HUES48 (cell line): ENCODE data around the gene TSPAN5.

ENCODE experiments used
- H3K27ac ChIP-seq: one replicate; pipeline ENCODE4 v1.7.0; 2013; ENCODE audit warnings: low read depth, low read length, inconsistent platforms
- H3K27me3 ChIP-seq: 2 replicates; pipeline ENCODE4 v1.6.1; 2013; ENCODE audit warnings: mild to moderate bottlenecking, low read length; ENCODE audit not compliant: control insufficient read depth, insufficient read depth
- H3K36me3 ChIP-seq: 2 replicates; pipeline ENCODE4 v1.6.1; 2013; ENCODE audit warnings: low read length; ENCODE audit not compliant: control insufficient read depth, insufficient read depth
- H3K4me1 ChIP-seq: 2 replicates; pipeline ENCODE4 v1.6.1; 2013; ENCODE audit warnings: mild to moderate bottlenecking, low read length; ENCODE audit not compliant: control insufficient read depth, insufficient read depth
- H3K4me3 ChIP-seq: 2 replicates; pipeline ENCODE4 v1.5.1; 2013; ENCODE audit warnings: mild to moderate bottlenecking, low read depth, low read length
- H3K9ac ChIP-seq: 2 replicates; pipeline ENCODE4 v1.6.1; 2013; ENCODE audit warnings: mild to moderate bottlenecking, low read depth, low read length, moderate library complexity
- H3K9me3 ChIP-seq: 2 replicates; pipeline ENCODE4 v1.6.1; 2013; ENCODE audit warnings: low read length; ENCODE audit not compliant: control insufficient read depth, insufficient read depth

Gene TSPAN5

DNA sequence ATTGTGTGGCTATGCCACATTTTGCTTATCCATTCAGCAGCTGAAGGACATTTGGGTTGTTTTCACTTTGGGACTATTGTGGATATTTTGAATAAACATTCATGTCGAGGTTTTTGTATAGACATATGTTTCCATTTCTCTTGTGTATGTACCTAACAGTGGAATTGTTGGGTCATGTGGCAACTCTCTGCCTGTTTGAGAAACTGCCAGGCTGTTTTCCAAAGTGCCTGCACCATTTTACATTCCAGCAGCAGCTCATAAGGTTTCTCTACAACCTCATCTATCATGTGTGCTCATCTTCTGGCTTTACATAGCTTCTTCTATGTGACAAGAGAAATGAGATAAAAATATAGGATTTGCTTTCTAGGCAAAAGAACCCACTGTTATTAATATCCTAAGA lies 29.5 kb upstream of the TSPAN5 start:
- no peaks in the 10 kb centered on the region for H3K36me3 ChIP-seq
- no peak overlapping the region for H3K9ac ChIP-seq
- peaks cover 12% of the 10 kb centered on the region for H3K4me1 ChIP-seq
- no peak overlapping the region for H3K4me3 ChIP-seq
- no peak overlapping the region for H3K27ac ChIP-seq
- H3K9me3 ChIP-seq = no peaks in the 10 kb centered on the region
- H3K27me3 ChIP-seq = no peaks in the 10 kb centered on the region

- H3K27ac ChIP-seq = no peak overlapping the region
- peaks cover 12% of the 10 kb centered on the region for H3K4me1 ChIP-seq
- H3K27me3 ChIP-seq = no peaks in the 10 kb centered on the region
- H3K36me3 ChIP-seq = no peaks in the 10 kb centered on the region
- H3K4me3 ChIP-seq = no peak overlapping the region
- no peaks in the 10 kb centered on the region for H3K9me3 ChIP-seq
- H3K9ac ChIP-seq = no peak overlapping the region
Observed at GRCh38 chr4:98686847-98687246, 28.4 kb upstream of the TSPAN5 start.

DNA sequence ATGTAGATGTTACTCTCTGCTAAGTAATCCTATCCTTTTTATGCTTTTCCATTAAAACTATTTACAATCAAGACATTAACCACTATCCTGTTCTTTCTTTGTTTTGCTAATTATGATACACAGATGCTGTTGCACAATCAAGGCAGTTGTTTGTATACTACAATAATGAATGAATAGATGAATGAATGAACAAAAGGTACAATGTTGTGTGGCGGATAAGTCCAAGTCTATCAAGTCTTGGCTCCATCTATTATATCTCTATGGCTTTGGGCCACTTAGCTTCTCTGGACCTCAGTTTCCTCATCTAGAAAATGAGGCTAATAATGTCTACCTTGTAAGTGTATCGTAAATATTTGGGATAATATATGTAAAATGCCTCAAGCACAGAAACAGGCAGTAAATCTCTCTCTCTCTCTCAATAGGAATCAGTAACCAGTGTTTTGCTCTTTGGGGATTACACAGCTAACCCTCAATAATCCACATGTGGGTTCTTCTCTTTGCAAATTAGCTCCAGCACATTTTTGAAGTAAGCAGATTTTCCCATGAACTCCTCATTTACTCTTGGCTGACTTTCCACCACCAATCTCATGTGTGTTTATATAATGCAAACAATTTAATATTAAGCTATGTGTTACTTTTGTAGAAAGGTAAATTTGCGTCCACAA lies 27.8 kb upstream of the TSPAN5 start:
- no peak overlapping the region for H3K9ac ChIP-seq
- no peak overlapping the region for H3K27ac ChIP-seq
- H3K27me3 ChIP-seq = no peaks in the 10 kb centered on the region
- no peaks in the 10 kb centered on the region for H3K36me3 ChIP-seq
- no peaks in the 10 kb centered on the region for H3K9me3 ChIP-seq
- H3K4me3 ChIP-seq = no peak overlapping the region
- H3K4me1 ChIP-seq = peaks cover 12% of the 10 kb centered on the region

- no peaks in the 10 kb centered on the region for H3K9me3 ChIP-seq
- no peak overlapping the region for H3K4me3 ChIP-seq
- H3K27me3 ChIP-seq = no peaks in the 10 kb centered on the region
- no peaks in the 10 kb centered on the region for H3K36me3 ChIP-seq
- peaks cover 12% of the 10 kb centered on the region for H3K4me1 ChIP-seq
- H3K27ac ChIP-seq = no peak overlapping the region
- no peak overlapping the region for H3K9ac ChIP-seq
Observed at GRCh38 chr4:98685225-98686042, 27.0 kb upstream of the TSPAN5 start.

DNA sequence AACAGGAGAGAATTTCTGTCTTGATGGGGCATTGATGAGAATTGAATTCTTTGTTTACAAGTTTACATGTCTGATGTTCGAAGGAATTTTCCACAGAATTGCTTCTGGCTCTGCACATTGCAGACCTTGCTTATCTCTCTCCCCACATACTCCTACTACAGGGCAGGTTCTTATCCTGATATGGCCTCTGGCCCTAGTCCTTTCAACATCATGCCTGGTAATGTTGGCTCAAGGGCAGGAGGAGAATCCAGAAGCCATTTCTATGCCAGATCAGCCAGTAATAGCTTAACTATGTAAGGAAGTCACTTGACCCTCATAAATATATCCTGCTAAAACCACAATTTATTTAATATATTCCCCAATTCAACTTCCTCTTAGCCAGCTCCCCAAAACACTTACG lies 24.3 kb upstream of the TSPAN5 start:
- no peak overlapping the region for H3K9ac ChIP-seq
- H3K27me3 ChIP-seq = no peaks in the 10 kb centered on the region
- H3K36me3 ChIP-seq = no peaks in the 10 kb centered on the region
- no peak overlapping the region for H3K4me3 ChIP-seq
- peaks cover 12% of the 10 kb centered on the region for H3K4me1 ChIP-seq
- no peak overlapping the region for H3K27ac ChIP-seq
- H3K9me3 ChIP-seq = no peaks in the 10 kb centered on the region

DNA sequence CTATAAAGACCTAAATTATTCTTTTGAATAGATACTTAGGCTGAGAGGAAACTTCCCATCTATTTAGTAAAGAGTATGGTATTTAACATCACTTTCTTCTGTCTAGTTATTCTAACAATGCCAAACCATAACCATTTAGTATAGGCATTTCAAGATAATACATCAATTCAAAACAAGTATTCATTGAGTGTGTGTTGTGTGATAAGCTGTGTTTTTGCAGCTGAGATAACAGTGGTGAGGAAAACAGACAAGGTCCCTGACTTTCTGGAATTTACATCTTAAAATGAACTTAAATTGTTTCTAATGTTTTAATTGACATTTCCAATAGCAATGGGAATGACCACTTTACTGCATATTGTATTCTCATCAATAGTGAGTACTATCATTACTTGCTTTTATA lies 22.4 kb upstream of the TSPAN5 start:
- H3K4me1 ChIP-seq = peaks cover 5% of the 10 kb centered on the region
- no peaks in the 10 kb centered on the region for H3K36me3 ChIP-seq
- H3K27me3 ChIP-seq = no peaks in the 10 kb centered on the region
- no peak overlapping the region for H3K9ac ChIP-seq
- no peaks in the 10 kb centered on the region for H3K9me3 ChIP-seq
- no peak overlapping the region for H3K27ac ChIP-seq
- no peak overlapping the region for H3K4me3 ChIP-seq

- H3K9me3 ChIP-seq = no peaks in the 10 kb centered on the region
- H3K36me3 ChIP-seq = no peaks in the 10 kb centered on the region
- H3K9ac ChIP-seq = no peak overlapping the region
- H3K4me3 ChIP-seq = no peak overlapping the region
- no peaks in the 10 kb centered on the region for H3K4me1 ChIP-seq
- H3K27ac ChIP-seq = no peak overlapping the region
- no peaks in the 10 kb centered on the region for H3K27me3 ChIP-seq
Observed at GRCh38 chr4:98679738-98680137, 21.3 kb upstream of the TSPAN5 start.

GRCh38 chr4:98677799-98678198 lies 19.4 kb upstream of the TSPAN5 start:
- H3K9me3 ChIP-seq = no peaks in the 10 kb centered on the region
- H3K9ac ChIP-seq = no peak overlapping the region
- H3K4me1 ChIP-seq = peaks cover under 1% of the 10 kb centered on the region
- H3K36me3 ChIP-seq = no peaks in the 10 kb centered on the region
- H3K27ac ChIP-seq = no peak overlapping the region
- no peak overlapping the region for H3K4me3 ChIP-seq
- H3K27me3 ChIP-seq = no peaks in the 10 kb centered on the region

GRCh38 chr4:98674404-98675173 lies 16.2 kb upstream of the TSPAN5 start:
- Histone ChIP-seq H3K4me1 (peaks cover 7% of the 10 kb centered on the region), H3K27ac (no peak overlapping the region), H3K9ac (no peak overlapping the region), H3K4me3 (no peak overlapping the region), H3K27me3 (no peaks in the 10 kb centered on the region), H3K36me3 (no peaks in the 10 kb centered on the region), H3K9me3 (no peaks in the 10 kb centered on the region)

GRCh38 chr4:98673978-98674377 lies 15.6 kb upstream of the TSPAN5 start:
- peaks cover 7% of the 10 kb centered on the region for H3K4me1 ChIP-seq
- no peaks in the 10 kb centered on the region for H3K27me3 ChIP-seq
- no peak overlapping the region for H3K4me3 ChIP-seq
- no peaks in the 10 kb centered on the region for H3K36me3 ChIP-seq
- no peak overlapping the region for H3K27ac ChIP-seq
- H3K9ac ChIP-seq = no peak overlapping the region
- no peaks in the 10 kb centered on the region for H3K9me3 ChIP-seq

DNA sequence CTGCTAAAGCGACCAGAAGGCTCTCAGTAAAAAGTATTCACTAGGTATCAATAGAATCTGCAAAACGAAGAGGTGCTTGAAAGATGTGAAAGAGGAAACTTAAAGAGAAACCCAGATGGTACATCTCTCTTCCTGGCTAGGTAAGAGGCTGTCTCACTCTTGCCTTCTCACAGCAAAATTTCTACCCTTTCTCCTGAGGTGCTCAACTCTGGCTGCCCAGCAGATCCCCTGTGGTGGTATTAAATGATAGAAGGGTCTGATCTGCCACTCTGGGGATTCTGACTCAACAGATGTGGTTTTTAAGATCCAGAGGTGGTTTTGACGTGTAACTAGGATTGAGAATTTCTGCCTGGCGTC lies 14.9 kb upstream of the TSPAN5 start:
- H3K27me3 ChIP-seq = no peaks in the 10 kb centered on the region
- H3K36me3 ChIP-seq = no peaks in the 10 kb centered on the region
- peaks cover 7% of the 10 kb centered on the region for H3K4me1 ChIP-seq
- no peaks in the 10 kb centered on the region for H3K9me3 ChIP-seq
- H3K27ac ChIP-seq = no peak overlapping the region
- no peak overlapping the region for H3K9ac ChIP-seq
- H3K4me3 ChIP-seq = no peak overlapping the region
